Renal pelvis (tissue), 4 donors: Measurements from ENCODE around the gene ZCCHC12. TPM values are rescaled to one million over a fixed set of nuclear protein-coding genes. Genes with fewer than 3 reads are reported as not detected.

Experiments
- DNase-seq: peaks from one replicate; pipeline ENCODE4 v3.0.0-alpha.2; 2013
- polyA plus RNA-seq, 3 donors: library from polyadenylated mRNA; unstranded; fragments of 120-200 nt; gene quantifications; one replicate each; pipeline ENCODE4 v1.2.1, GENCODE V29; 2013; ENCODE audit not compliant: insufficient read length in 3 of 3

The ZCCHC12 gene
- polyA plus RNA-seq, 3 donors = 0.59 to 0.97 (median 0.66) TPM

GRCh38 chrX:118864063-118864635 is 40.5 kb downstream of the ZCCHC12 start:
- DNase-seq = no peak

GRCh38 chrX:118865231-118865630 is 41.6 kb downstream of the ZCCHC12 start:
- no peak for DNase-seq

- DNase-seq = peak; percentile 11
These were observed 43.6 kb downstream of the ZCCHC12 start for GRCh38 chrX:118867251-118867650.

- DNase-seq = no peak
These were observed 48.5 kb downstream of the ZCCHC12 start for GRCh38 chrX:118872102-118872566.

Other genes starting within 250 kb of the ZCCHC12 start
- 10 to 100 TPM; 46.3 to 51.6 (median 48.5) TPM for gene IL13RA1, start 96.2 kb upstream of the ZCCHC12 start, polyA plus RNA-seq
- 1 to 10 TPM in 1 of 3 donors, under 1 TPM in 2; 0.77 to 1.1 (median 0.77) TPM for gene LONRF3, start 150.8 kb downstream of the ZCCHC12 start, polyA plus RNA-seq
- not detected for gene CT47C1, start 249.2 kb downstream of the ZCCHC12 start, polyA plus RNA-seq